SK-N-SH treated with all-trans-retinoic acid at 6 μM for 48 hours (cell line): ENCODE data around the gene ST3GAL3.

Experiments
- ARNTL ChIP-seq: fragments of 450-650 bp; formaldehyde crosslinking; IDR thresholded peaks from 2 replicates; pipeline ENCODE4 v1.5.0; 2020; ENCODE audit warnings: low read depth, mild to moderate bottlenecking, moderate library complexity, borderline replicate concordance
- PATZ1 ChIP-seq: fragments of 250-450 bp; sonication (Bioruptor Pico); IDR thresholded peaks from 2 replicates; pipeline ENCODE4 v1.8.0; 2020; ENCODE audit warnings: mild to moderate bottlenecking, moderate library complexity, borderline replicate concordance

DNA sequence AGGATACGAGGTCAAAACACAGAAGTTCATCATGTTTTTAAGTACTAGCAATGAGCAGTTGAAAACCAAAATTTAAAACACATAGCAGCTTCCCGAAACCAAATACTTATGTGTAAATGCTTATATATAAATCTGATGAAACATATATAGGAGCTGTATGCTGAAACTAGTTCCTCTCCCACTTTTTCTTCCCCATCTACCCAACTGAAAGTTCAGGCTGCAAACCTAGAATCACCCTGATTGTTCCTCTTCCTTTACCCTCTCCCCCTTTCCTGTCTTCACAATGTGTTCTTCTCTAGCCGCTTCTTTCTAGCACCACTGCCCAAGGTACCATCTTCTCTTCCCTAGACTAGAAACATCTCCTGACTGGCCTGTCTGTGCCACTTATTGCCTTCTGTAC is 90.6 kb downstream of the ST3GAL3 start:
- TF ChIP-seq ARNTL (CRISPR knock-in tag) (no peak), PATZ1 (CRISPR knock-in tag) (no peak)
